DOHH2 (cell line): ENCODE measurements around the gene RBKS.

Source experiments
- EZH2phosphoT487 ChIP-seq: fragments of 200-600 bp; sonication (generic); IDR thresholded peaks from 2 replicates; pipeline ENCODE4 v1.6.1; 2017; ENCODE audit warnings: borderline replicate concordance, mild to moderate bottlenecking, antibody characterized with exemption, low read length, moderate library complexity, mixed read lengths
- TF ChIP-seq, protein P1 (sequence below): fragments of 200-600 bp; sonication (generic); IDR thresholded peaks from one replicate; pipeline ENCODE4 v1.5.1; 2014; ENCODE audit warnings: antibody characterized with exemption, mild to moderate bottlenecking, low read depth, low read length; ENCODE audit not compliant: poor library complexity, severe bottlenecking

DNA sequence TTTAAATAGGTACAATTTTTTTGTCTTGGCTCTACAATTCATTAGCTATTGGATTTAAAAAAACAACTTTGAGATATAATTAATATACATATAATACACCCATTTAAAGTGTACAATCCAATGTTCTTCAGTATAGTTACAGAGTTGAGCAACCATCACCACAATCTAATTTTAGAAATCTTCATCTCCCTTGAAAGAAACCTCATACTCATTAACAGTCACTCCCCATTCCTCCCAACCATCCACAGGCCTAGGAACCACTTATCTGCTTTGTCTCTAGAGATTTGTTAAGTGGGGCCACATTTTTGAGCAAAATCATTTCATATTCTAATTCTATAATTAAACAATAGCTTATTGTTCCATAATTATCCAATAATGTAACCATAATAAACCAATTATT is 86.0 kb downstream of the RBKS start:
- TF ChIP-seq, protein P1, sequence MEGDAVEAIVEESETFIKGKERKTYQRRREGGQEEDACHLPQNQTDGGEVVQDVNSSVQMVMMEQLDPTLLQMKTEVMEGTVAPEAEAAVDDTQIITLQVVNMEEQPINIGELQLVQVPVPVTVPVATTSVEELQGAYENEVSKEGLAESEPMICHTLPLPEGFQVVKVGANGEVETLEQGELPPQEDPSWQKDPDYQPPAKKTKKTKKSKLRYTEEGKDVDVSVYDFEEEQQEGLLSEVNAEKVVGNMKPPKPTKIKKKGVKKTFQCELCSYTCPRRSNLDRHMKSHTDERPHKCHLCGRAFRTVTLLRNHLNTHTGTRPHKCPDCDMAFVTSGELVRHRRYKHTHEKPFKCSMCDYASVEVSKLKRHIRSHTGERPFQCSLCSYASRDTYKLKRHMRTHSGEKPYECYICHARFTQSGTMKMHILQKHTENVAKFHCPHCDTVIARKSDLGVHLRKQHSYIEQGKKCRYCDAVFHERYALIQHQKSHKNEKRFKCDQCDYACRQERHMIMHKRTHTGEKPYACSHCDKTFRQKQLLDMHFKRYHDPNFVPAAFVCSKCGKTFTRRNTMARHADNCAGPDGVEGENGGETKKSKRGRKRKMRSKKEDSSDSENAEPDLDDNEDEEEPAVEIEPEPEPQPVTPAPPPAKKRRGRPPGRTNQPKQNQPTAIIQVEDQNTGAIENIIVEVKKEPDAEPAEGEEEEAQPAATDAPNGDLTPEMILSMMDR = no peak
- no peak for TF ChIP-seq EZH2phosphoT487
